ENCODE measurements around the gene ZNF444.
"Not testable (repeated sequence)": the region's sequence is repeated elsewhere in the genome, so short reads cannot be mapped to it uniquely, and the experiment has no call there.

ZNF444 gene

GRCh38 chr19:56191115-56191514 lies 50.0 kb downstream of the ZNF444 start:
- DNase-seq = no peak

DNA sequence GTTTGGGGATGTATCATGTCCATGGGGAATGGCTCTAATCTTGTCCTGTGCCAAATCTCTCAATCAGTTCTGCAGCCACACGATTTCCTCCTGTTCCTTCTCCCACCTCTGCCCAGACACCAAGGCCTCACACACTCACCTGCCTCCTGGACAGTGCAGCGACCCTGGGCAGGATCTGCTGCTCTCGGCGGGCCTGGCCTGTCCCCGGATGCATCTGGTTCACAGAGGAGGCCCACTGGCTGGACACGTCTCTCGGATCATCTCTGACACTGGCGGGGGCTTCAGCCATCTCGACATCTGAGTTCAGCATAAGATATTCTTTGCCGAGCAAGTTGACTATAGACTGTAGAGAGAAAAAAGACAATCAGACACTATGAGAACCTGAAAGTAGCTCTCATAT lies 50.6 kb downstream of the ZNF444 start:
- no peak for DNase-seq

DNA sequence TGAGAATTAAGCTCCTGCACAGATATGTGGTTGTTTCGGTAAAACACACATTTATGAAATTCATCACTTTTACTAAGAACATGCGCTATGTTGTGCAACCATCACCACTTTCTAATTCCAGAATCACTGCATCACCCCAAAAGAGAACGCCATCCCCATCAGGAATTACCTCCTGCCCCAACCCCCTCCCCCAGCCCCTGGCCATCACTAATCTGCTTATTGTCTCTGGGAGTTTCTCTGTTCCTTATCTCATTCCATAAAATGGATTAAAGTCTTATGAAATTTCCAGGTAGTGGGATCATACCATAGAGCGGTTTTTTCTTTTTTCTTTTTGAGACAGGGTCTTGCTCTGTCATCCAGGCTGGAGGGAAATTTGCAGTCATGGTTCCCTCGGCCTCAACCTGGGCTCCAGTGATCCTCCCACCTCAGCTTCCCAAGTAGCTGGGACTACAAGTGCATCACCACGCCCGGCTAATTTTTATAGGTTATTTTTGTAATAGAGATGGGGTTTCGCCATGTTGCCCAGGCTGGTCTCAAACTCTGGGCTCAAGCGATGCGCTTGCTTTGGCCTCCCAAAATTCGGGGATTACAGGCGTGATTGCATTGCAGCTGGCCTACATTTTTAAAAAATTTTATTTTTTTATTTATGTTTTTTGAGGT lies 53.0 kb downstream of the ZNF444 start:
- no peak for DNase-seq

GRCh38 chr19:56197646-56198045 lies 56.6 kb downstream of the ZNF444 start, which contains the start of gene ZSCAN5B:
Gene ZSCAN5B, minus strand, starts transcription at chr19:56197783. Its CDS starts 4,731 bp downstream, at chr19:56193052.
- DNase-seq = not testable (repeated sequence)

DNA sequence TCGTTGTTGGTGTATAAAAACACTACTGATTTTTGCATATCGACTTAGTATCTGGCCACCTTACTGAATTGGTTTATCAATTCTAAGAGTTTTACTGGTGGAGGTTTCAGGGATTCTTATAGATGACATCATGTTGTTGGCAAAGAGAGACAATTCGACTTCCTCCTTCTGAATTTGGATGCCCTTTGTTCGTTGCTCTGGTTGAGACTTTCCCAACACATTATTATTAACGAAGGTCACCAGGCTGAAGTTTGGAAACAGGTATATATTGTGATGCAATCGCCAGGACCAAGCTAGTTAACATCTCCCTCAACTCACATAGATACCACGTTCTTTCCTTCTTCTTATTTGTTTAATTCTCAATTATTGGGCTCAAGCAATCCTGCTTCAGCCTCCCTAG lies 58.6 kb downstream of the ZNF444 start:
- DNase-seq = no peak

DNA sequence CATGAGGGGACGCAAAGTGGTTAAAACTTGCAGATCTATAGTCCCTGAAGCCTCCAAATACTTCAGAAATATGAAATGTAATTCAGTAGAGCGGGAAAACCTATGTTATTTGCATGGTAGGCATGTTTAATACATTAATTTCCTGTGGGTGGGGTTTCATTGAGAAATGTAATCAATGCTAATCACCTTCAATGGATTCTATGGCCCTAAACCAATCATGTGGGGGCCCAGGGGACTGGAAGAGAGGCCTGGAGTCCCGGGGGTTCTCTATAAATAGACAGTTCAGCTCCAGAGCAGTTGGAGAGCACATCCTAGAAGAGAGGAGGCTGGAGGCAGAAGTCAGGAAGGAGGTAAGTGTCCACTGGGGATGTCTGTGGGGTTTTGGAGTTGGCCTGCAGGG lies 60.9 kb downstream of the ZNF444 start, which contains the start of gene ZSCAN5C:
TSS of gene ZSCAN5C (plus strand) at position 301 of the 400 bp plus-strand sequence. CDS start 3,641 bp downstream, outside the sequence.
- DNase-seq = no peak

GRCh38 chr19:56207581-56207980 lies 66.5 kb downstream of the ZNF444 start:
- not testable (repeated sequence) for DNase-seq

GRCh38 chr19:56209091-56209490 lies 68.0 kb downstream of the ZNF444 start:
- DNase-seq = no peak

DNA sequence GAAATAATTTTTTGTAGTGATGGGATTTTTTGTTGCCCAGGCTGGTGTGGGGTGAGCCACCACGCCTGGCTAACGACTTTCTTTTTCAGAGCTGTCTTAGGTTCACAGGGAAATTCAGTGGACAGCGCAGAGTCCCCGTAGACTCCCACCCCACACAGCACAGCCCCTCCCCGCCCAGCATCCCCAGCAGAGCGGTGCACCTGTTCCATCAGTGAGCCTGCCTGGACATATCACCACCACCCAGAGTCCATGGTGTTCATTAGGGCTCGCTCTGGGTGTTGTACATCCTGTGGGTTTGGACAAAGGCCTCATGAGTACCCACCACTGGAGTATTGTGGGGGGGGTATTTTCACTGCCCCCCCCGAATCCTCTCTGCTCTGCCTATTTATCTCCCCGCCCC lies 68.9 kb downstream of the ZNF444 start:
- DNase-seq = not testable (repeated sequence)

Measured in right forelimb (tissue), 1 donor.